Measurements from ENCODE around the gene IQGAP3. TPM values are rescaled to one million over a fixed set of nuclear protein-coding genes. Genes with fewer than 3 reads are reported as not detected.

Gene IQGAP3
- total RNA-seq, 2 donors from 2014 or later = 3.4 to 6.4 TPM

GRCh38 chr1:156475568-156476500, 96.5 kb downstream of the IQGAP3 start:
- no peaks in the 10 kb centered on the region for H3K27me3 Mint-ChIP-seq

More at GRCh38 chr1:156475568-156476500, 96.5 kb downstream of the IQGAP3 start:
- Mint-ChIP-seq H3K4me3 (no peak overlapping the region), H3K4me1 (ENCODE audit: low read depth in 2 of 2) (peaks cover 14 to 30% of the 10 kb centered on the region in 2 donors), H3K36me3 (peaks cover 22% of the 10 kb centered on the region), H3K27ac (peak overlapping the region; percentile 5 to 8), H3K9me3 (no peaks in the 10 kb centered on the region)
- DNase-seq (ENCODE audit: low spot score) = no peak
- no peak for ATAC-seq

Other genes starting within 250 kb of the IQGAP3 start
- 100 to 1,000 TPM; 299 to 338 TPM for gene CCT3, start 234.3 kb downstream of the IQGAP3 start, total RNA-seq
- not detected for gene TSACC, start 234.0 kb downstream of the IQGAP3 start, total RNA-seq
- not detected for gene RHBG, start 203.4 kb downstream of the IQGAP3 start, total RNA-seq
- 10 to 100 TPM; 48.1 to 62.2 TPM for gene MEF2D, start 71.8 kb downstream of the IQGAP3 start, total RNA-seq
- gene TTC24, start 7.2 kb upstream of the IQGAP3 start, total RNA-seq = 1 to 10 TPM; 1.8 to 2.2 TPM
- gene NAXE, start 19.2 kb upstream of the IQGAP3 start, total RNA-seq = 10 to 100 TPM; 54.0 to 67.5 TPM
- 100 to 1,000 TPM in 1 of 2 donors, 10 to 100 TPM in 1; 47.9 to 135 TPM for gene GPATCH4, start 28.9 kb upstream of the IQGAP3 start, total RNA-seq
- gene HAPLN2, start 46.9 kb upstream of the IQGAP3 start, total RNA-seq = not detected
- under 1 TPM; 0.36 to 0.67 TPM for gene BCAN, start 69.6 kb upstream of the IQGAP3 start, total RNA-seq
- not detected for gene NES, start 104.8 kb upstream of the IQGAP3 start, total RNA-seq
- gene CRABP2, start 133.0 kb upstream of the IQGAP3 start, total RNA-seq = 1 to 10 TPM; 2.4 to 4.6 TPM
- gene METTL25B, start 155.9 kb upstream of the IQGAP3 start, total RNA-seq = 10 to 100 TPM; 33.0 to 37.4 TPM
- gene ISG20L2, start 156.2 kb upstream of the IQGAP3 start, total RNA-seq = 10 to 100 TPM; 67.5 to 97.5 TPM
- 10 to 100 TPM; 52.9 to 71.2 TPM for gene MRPL24, start 168.5 kb upstream of the IQGAP3 start, total RNA-seq
- 100 to 1,000 TPM; 208 to 308 TPM for gene HDGF, start 179.1 kb upstream of the IQGAP3 start, total RNA-seq
- gene PRCC, start 195.0 kb upstream of the IQGAP3 start, total RNA-seq = 100 to 1,000 TPM in 1 of 2 donors, 10 to 100 TPM in 1; 86.2 to 116 TPM
- gene SH2D2A, start 244.3 kb upstream of the IQGAP3 start, total RNA-seq = 100 to 1,000 TPM; 153 to 188 TPM